Measurements from ENCODE around the gene C11orf98.

GRCh38 chr11:62645671-62645945, 19.4 kb downstream of the C11orf98 start:
- no peak for TF ChIP-seq NFRKB (IDR thresholded peaks at IDR 0.05)
- TF ChIP-seq SUZ12 (IDR thresholded peaks at IDR 0.05), result no peak
- no peak for TF ChIP-seq SP1 (IDR thresholded peaks at IDR 0.05)
- no peak for TF ChIP-seq ZNF384 (IDR thresholded peaks at IDR 0.05)
- TF ChIP-seq PKNOX1 (IDR thresholded peaks at IDR 0.05), result no peak
- no peak for TF ChIP-seq ELF4 (IDR thresholded peaks at IDR 0.05)
- no peak for TF ChIP-seq CTBP1 (IDR thresholded peaks at IDR 0.05; ENCODE audit: borderline replicate concordance)
- no peak for TF ChIP-seq FOXM1 (IDR thresholded peaks at IDR 0.05; ENCODE audit: borderline replicate concordance)
- no peak for TF ChIP-seq TARDBP (IDR thresholded peaks at IDR 0.05)
- TF ChIP-seq BHLHE40 (IDR thresholded peaks at IDR 0.05; ENCODE audit: borderline replicate concordance), result no peak
